ENCODE results near the gene HSPB2.
A peak's percentile ranks its signal among the peaks of the same experiment; 100 is the strongest.
"Not testable (repeated sequence)": the region's sequence is repeated elsewhere in the genome, so short reads cannot be mapped to it uniquely, and the experiment has no call there.

The HSPB2 gene

DNA sequence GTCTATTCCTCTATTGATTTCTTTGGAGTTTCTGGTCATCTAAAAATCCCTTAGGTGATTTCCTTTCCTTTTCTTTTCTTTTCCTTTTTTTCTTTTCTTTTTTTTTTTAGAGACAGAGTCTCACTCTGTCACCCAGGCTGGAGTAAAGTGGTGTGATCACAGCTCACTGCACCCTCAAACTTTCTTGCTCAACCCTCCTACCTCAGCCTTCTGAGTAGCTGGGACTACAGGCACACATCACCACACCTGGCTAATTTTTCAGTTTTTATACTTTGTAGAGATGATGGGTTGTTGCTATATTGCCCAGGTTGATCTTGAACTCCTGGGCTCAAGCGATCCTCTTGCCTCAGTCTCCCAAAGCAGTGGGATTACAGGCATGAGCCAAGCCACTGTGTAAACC, 4.2 kb downstream of the HSPB2 start:
- no peak for DNase-seq

DNA sequence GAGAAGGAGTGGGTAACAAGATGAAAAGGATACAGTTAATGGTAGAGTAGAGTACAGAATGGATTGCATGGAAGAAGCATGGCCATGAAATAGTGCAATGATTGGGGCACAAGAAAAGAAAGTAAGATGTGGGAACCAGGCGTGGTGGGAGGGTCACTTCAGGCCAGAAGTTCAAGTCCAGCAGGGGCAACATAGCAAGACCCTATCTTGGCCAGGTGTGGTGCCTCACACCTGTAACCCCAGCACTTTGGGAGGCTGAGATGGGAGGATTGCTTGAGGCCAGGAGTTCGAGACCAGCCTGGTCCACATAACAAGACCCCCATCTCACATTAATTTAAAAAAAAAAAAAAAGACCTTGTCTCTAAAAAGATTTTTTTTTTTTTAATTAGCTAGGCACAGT, 4.8 kb downstream of the HSPB2 start:
- DNase-seq = no peak

DNA sequence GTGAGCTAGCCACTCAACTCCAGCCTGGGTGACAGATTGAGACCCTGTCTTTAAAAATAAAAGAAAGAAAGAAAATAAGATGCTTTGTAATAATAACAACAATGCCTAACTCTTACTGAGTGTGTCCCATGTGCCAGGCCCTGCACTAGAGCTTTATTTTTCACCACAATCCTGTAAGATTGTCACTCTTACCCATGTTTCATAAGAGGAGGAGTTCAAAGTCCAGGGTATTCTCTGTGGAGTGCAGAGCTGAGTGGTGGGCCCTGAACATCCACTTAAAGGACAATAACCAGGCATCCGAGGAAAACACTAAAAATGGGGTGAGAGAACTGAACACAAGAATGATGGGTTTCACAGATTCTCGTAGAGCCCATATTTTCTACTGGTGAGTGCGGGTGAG, 5.3 kb downstream of the HSPB2 start:
- DNase-seq = no peak

DNA sequence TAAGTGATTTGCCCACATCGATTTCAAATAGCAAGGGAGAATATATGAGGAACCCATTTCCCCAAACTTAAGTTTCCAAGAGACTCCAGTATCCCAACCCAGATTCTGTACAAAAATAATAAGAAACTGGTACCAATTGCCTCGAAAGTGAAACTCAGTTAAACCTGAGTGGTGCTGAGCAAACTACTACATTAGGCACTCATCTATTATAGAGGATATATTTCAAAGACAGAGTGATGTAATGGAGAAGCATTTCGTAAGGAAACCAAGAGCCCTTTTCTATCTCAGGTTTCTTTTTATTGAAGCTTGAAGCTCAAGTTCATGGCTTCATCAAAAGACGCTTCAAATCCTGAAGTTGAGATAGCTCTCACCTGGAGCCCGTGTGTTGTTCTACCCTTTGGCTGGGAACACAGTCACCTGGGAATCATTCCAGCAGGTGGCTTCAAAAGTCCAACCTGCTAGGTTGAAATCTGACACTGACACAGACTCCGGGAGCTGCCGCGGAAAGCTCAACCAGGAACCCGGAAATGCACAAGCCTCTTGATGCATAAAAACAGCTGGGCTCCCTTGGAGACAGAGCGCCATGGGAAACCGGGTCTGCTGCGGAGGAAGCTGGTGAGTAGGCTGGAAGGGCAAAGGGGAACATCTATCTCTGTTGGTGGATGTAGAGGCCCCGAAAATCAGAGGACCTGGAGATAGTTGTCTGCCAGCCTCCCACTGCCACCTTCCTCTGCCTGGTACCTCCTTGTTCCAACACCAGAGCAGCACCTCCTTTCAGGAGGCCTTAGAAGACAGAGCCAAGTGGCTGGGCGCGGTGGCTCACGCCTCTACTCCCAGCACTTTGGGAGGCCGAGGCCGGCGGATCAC, 6.1 kb downstream of the HSPB2 start, which contains the start of gene C11orf52:
TSS of gene C11orf52 (plus strand) at position 524 of the 867 bp plus-strand sequence. CDS start at position 584, 60 bp downstream.
- DNase-seq = no peak

DNA sequence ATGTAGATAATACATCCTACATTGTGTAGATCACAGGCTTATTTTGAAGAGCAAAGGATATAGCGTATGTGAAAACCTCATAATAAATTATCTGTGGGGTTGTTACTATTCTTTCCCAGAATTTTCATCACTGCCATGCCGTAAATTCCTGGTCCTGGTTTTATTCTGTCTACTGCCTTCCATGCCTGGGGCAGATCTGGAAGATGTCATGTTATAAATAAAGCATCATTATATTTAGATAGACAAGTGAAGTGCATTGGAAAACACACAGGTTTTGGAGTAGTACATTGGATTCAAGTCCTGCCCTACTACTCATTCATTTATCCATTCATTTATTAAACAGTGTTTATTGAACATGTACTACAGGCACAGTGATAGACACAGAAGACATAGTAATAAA, 8.4 kb downstream of the HSPB2 start:
- DNase-seq = no peak

DNA sequence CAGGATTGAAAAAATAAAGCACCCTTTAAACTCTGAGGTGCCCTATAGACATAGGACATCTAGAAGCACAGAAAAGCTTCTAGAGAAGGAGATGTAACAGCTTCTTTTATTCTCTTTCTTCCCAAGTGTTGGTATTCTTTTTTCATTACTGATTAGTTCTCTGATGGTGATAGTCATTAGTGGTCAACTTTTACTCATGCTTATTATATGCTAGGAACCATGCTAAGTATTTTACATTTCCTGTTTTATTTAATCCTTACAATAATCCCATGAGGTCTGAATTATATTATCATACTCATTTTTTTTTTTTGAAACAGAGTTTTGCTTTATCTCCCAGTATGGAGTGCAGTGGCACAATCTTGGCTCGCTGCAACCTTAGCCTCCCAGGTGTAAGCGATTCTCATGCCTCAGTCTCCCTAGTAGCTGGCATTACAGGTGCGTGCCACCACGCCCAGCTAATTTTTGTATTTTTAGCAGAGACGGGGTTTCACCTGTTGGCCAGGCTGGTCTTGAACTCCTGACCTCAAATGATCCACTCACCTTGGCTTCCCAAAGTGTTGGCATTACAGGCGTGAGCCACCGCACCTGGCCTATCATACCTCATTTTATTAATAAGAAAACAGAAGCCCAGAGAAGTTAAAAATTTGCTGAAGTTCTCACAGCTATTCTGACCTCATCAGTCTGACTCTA, 9.2 kb downstream of the HSPB2 start:
- no peak for DNase-seq

DNA sequence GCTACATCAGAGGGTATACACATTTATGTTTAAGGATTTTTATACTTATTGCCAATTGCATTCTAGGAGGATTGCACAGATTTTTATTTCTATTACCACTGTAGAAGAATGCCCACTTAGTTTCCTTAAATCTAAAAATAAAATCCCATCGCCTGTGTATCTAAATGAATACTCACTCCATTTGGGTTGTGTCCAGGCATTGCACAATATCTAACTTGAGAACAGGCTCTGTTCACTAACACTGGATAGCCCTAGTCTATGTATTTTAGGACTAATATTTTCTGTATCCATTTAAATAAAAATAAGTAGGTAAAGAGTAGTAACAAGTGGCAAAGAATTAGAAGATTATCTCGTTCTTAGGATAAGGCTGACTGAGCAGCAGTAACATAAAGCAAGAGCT, 10.3 kb downstream of the HSPB2 start:
- no peak for DNase-seq

DNA sequence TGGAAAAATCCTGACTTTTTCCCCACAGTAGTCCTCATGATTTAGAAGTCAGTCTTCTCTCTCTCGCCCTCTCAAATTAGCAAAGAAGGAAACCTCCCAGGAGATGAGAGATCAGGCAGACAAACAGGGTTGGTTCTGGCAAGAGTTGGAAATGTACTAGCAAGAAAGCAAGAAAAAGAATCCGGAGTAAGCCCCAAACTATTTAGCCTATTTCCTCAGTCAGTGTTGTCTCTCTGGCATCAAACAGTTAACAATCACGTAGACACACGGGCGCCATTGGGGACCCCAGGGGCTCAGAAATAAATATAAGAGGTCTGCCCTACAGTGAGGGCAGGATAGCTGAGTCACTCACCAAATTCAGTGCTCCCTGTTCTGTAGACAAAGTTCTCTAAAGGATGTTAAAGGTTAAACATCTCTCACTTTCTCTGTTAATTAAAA, 10.8 kb downstream of the HSPB2 start:
- no peak for DNase-seq

DNA sequence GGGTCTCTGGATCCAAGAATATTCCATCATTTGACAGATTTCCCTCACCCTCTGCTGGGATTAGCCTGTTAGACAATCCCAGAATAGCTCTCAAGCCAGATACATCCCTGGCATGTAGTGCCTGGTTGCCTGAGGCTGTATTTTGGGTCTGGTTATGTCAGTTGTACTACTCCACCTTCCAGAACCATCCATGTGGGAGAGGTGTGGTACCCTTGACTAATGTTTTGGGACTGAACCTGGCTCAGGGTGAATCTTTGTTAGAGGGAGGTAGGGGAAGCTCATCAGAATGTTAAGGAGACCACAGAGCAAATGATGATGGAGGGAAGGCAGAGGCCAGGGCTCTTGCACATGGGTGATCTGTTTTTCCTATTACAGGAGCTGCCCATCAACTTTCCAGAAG, 11.4 kb downstream of the HSPB2 start:
- no peak for DNase-seq

DNA sequence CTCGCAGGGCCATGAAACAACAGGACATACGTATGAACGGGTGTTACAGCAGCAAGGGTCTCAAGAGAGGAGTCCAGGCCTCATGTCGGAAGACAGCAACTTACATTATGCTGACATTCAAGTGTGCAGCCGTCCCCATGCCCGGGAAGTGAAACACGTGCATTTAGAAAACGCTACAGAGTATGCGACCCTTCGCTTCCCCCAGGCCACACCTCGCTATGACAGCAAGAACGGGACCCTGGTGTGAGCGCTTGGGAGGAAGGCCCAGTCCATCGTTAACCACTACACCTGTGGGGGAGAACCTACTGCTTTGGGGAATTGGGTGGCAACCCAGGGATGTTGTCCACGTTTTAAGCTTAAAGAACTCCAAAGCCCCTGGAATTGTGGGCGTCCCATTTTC, 13.4 kb downstream of the HSPB2 start:
- DNase-seq = no peak

DNA sequence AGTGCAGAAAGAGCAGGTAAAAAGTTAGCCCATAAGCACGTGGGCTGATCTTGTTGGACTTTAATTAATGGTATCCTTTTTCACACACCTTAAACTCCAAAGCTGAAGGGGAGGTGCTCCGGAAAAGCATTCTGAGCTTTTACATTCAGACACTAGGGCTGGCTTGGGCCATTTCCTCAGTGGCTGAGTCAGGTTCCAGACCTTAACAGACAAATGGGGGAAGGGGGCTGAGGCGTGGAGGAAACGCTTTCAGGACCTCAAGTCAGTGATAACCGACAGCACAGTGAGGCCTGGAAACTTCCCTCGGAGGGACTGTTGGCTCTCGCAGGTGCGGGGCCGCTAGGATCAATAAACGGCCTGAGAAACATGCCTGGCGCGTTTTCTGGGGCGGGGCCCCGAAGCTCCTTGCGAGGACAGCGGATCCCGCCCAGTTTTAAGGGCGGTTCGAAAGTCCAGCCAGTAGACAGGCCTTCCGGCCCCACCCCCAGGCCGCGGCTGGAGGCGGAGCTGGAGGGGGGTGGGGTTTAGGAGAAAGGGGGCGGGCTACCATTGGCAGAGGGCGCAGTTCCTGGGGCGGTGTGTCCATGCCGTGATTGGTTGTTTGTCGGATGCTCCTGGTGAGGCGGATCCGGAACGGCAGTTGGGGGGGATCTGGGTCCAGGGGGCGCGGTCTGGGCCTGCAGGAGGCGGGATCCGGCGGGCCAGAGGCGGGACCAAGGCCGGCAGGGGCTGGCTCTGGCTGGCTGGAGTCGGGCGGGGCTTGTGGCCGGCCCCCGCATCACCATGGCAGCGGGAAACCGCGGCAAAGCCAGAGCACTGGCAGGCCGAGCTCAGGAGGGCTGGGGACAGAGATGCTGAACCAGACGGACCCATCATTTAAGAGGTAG, 14.2 kb downstream of the HSPB2 start:
- DNase-seq = peak; percentile 60

DNA sequence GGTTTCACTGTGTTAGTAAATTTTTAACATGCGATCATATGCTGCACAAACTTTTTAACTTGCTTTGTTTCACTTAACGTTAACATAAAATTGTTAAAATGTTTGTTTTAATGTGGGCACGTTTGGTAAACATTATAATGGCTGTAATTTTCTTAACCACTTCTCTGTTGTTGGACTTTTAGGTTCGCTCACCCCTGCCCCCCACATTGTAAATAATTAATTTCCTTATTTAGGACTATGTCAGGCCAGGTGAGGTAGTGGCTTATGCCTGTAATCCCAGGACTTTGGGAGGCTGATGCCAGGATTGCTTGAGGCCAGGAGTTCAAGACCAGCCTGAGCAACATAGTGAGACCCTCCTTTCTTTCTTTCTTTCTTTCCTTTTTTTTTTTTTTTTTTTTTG, 17.9 kb downstream of the HSPB2 start:
- DNase-seq = no peak

DNA sequence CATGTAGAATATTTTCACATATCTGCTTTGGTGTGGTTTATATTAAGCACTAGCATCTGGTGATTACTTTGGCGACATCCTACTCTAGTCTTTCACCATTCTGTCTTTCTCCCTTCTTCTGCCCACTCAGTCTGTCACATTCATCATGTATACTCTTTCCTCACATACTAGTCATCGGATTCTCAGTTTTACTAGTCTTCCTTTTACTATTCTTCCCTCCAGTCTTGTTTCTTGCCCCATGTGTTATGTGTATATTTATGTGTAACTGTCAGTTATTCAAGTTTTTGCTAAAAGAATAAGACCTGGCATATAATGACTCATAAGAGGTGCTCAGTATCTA, 20.0 kb downstream of the HSPB2 start:
- DNase-seq = no peak

DNA sequence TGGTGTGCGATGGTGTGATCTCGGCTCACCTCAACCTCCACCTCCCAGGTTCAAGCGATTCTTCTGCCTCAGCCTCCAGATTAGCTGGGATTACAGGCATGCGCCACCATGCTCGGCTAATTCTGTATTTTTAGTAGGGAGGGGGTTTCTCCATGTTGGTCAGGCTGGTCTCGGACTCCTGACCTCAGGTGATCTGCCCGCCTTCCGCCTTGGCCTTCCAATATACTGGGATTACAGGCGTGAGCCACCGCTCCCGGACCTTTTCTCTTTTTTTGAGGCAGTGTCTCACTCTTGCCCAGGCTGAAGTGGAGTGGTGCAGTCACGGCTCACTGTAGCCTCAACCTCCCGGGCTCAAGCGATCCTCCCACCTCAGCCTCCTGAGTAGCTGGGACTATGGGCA, 20.6 kb downstream of the HSPB2 start:
- DNase-seq = not testable (repeated sequence)

DNA sequence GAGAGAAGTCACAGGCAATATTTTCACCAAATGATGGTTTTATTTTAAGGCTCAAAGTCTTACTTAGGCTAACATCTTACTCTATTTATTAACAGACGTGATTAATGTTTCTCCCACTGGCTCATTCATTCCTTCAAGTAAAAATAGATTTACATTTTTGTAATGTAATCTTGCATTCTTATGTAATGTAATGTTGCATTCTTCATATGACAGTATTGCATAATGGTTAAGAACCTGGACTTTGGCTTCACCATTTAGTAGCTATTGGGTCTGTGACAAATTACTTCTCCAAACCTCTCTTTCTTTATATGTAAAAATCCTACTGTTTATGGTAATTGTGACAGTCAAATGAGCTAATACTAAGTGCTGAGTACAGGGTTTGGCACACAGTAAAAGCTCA, 21.3 kb downstream of the HSPB2 start:
- no peak for DNase-seq

DNA sequence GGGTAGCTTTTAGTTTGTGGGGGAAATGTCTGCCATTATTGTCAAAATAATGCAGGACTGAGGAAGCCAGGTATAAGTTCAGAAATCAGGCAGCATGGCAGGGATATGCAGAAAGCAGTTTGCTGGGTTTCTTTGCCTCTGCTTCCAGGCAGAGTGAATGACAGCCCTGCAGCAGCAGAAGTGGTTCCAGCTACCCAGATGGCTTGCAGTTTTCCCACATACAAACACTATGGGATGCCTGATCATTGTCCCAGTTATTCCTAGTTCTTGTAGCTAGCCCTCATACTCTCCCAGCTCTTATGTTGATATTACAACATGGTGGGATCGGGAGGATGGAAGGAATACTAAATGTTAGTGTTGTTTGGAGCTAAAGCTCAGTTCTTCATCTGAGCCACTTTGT, 21.8 kb downstream of the HSPB2 start:
- DNase-seq = no peak

DNA sequence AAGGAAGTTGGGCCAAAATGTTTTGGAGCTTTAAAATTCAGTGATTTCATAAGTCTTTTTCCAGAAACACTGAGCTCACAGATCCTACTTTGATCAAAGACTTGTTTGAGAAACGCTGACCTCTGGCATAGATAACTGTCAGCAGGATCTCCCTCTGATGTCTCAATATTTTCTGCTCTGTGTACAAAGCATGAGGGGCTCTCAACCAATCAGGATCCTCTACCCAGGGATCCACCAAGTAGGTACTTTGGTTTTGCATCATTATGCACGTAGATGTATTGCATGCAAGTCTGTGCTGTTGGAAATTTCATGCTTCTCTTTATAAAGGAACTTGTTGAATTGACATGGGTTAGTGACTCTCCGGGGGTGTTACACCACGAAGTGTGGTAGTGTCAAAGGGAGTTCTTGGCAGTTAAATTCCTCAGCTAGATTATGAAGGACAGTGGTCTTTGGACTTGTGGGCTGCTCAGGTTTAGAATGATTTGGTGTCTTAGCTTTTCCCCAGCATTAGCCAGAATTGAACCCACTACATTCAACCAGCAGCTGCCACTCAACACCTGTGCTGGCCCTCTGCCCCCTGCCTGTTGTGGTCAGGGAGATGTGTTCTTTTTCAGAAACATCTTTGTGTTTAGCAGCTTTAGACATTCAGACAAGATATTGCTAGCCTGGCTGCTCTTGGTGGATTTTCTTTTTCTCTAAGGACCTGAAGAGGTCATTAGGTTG, 22.9 kb downstream of the HSPB2 start:
- no peak for DNase-seq

DNA sequence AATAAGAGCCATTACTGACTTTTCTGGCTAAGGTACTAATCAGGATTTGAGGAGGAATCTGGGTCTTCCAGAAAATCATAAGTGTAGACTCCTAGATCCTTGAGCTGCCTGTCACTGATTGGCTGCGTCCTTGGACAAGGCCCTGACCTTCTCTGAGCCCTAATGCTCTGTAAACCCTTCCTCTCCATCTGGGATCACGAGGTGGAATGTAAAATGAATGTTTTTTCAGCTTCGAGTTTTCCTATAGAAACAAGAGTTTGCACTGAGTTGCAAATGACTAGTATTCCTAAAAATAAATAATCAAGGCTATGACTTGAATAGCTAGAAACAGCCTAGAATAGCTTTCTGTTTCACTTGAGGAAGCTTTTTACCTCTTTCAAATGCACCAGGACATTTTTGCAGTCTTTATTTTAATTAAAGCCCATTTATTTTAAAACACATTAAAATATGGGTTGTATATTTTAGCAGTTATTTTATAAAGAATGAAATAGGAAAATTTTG, 23.6 kb downstream of the HSPB2 start:
- DNase-seq = no peak

DNA sequence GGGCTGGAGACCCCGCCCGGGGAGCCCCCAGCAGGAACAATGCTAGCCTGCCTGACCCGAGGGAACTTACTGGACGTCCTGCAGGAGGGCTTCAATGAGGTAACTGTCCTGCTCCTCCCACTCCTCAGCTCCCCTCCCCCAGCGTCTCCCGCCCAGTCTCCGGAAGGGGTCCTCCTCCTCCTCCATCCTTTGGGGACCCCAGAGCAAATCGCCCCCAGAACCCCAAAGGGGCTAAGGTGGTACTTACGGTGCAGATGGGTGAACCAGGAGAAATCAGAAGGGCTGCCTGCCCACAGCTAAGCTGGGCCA, 24.9 kb downstream of the HSPB2 start:
- DNase-seq = no peak

DNA sequence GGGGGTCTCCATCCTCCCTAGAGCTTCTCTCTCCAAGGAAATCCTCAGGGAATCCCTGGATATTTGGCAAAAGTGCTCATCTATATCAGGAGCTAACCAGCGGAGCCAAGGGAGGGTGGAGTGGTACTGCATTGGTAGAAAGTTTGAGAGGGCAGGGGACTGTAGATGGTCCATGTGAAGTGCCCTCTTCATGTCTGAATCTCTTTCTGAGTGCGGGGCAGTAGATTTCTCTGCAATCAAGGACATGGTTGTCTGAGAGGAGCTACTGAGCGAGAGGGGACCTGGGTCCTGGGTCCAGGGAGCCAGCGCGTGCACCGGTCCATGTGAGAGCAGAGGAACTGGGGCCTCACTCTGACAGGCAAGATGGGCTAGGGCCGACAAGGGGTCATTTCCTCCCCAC, 25.3 kb downstream of the HSPB2 start:
- no peak for DNase-seq

DNA sequence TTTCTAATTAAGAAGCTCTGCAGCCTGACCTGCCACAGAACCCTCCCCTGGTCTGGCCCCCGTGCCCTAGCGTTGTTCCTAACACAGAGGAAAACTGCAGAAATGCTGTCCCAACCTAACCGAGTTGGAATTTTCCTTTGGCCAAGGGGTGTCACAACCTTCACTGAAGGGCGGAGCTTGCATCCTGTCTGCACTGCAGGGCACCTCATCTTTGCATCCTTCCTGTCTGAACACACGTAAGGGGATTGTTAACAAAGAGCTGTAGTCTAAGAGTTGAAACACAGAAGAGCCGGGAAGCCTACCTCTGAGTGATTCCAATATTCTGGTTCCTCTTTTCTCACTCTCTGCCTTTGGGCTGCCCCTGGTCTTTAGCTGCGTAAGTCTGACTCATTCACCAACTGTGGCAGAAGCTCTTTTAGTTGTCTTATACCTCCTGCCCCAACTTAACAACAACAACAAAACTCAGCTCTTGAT, 26.2 kb downstream of the HSPB2 start:
- peak; percentile 72 for DNase-seq

DNA sequence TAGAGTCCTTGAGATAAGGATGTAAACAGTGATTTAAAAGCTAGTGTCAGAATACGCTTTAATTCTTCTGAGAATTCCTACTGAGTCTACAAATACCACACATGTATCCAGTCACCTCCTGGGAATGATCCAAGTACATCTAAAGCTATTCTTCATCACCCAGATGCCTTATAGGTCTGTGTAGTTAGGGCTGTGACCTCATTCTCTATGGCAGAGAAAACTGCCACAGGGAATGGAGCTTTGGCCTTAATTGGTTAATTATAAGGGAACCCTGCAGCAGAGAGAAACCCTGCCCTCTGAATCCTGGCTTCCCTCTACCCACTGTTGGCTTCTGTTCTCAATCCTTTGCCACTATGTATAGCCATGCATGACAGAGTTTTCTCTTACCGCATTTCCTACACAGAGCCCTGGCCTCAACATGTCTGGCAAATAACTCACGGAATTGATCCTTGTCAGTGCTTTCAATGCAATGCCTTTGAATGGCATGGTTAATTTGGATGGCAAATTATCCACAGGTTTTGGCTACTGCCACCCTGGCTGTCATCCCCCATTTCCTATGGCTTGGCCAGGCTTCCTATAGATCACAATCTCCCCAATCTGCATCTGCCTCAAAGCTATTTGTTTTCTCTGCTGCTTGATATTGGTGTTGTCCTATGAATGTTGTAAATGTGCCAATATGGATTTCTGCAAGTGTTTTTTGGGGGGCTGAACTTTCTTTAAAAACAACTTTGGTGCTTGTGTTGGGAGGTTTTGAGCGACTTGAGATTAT, 27.5 kb downstream of the HSPB2 start:
- no peak for DNase-seq

Data from SIG-M5 (cell line).